Fibroblast of skin of left quadriceps (primary cell): ENCODE data around the gene TCAP.
"Not testable (repeated sequence)": the region's sequence is repeated elsewhere in the genome, so short reads cannot be mapped to it uniquely, and the experiment has no call there.

Source experiments
- DNase-seq, 2 experiments: peaks; one replicate each; pipeline ENCODE4 v3.0.0-alpha.2; 2013; ENCODE audit warnings: low read depth in 2 of 2

Gene TCAP

GRCh38 chr17:39683295-39683939 lies 18.3 kb downstream of the TCAP start:
- no peak for DNase-seq

GRCh38 chr17:39684369-39685192 lies 19.4 kb downstream of the TCAP start:
- no peak for DNase-seq

GRCh38 chr17:39687101-39687545 lies 22.0 kb downstream of the TCAP start:
- no peak for DNase-seq

- peak; percentile 78 to 80 for DNase-seq
Observed at GRCh38 chr17:39687546-39688474, 22.7 kb downstream of the TCAP start, which contains the start of gene PGAP3. PGAP3 (minus strand) TSS chr17:39688057; CDS start chr17:39688014, 43 bp downstream.

GRCh38 chr17:39688475-39688835 lies 23.3 kb downstream of the TCAP start:
- no peak for DNase-seq

GRCh38 chr17:39688945-39689344 lies 23.8 kb downstream of the TCAP start:
- no peak for DNase-seq

GRCh38 chr17:39694593-39694992 lies 29.4 kb downstream of the TCAP start:
- no peak for DNase-seq

GRCh38 chr17:39695089-39695474 lies 29.9 kb downstream of the TCAP start:
- no peak for DNase-seq

- no peak for DNase-seq
Observed at GRCh38 chr17:39696731-39697130, 31.6 kb downstream of the TCAP start.

- no peak for DNase-seq
Observed at GRCh38 chr17:39697961-39698360, 32.8 kb downstream of the TCAP start.

GRCh38 chr17:39699157-39699817 lies 34.1 kb downstream of the TCAP start:
- DNase-seq: not testable (repeated sequence)

- peak; percentile 42 to 47 for DNase-seq
Observed at GRCh38 chr17:39699818-39700147, 34.6 kb downstream of the TCAP start, which contains the start of gene ERBB2. ERBB2 (plus strand) TSS chr17:39700064; CDS start chr17:39700239, 175 bp downstream.

GRCh38 chr17:39700148-39700987 lies 35.2 kb downstream of the TCAP start:
- no peak for DNase-seq

- DNase-seq: no peak
Observed at GRCh38 chr17:39701012-39701783, 36.0 kb downstream of the TCAP start.

- no peak for DNase-seq
Observed at GRCh38 chr17:39701784-39702422, 36.8 kb downstream of the TCAP start.

- no peak for DNase-seq
Observed at GRCh38 chr17:39702901-39703893, 38.0 kb downstream of the TCAP start.

- DNase-seq: no peak
Observed at GRCh38 chr17:39703913-39704312, 38.8 kb downstream of the TCAP start.
